ENCODE measurements around the gene OTULIN. TPM values are rescaled to one million over a fixed set of nuclear protein-coding genes. Genes with fewer than 3 reads are reported as not detected.

Gene OTULIN
- total RNA-seq, 1 experiment from 2014 or later: 36.0 TPM

GRCh38 chr5:14727928-14728458, 63.5 kb downstream of the OTULIN start:
- Mint-ChIP-seq H3K36me3 (ENCODE audit: insufficient read depth, unreplicated experiment) (peaks cover 7% of the 10 kb centered on the region), H3K27me3 (ENCODE audit: unreplicated experiment) (no peaks in the 10 kb centered on the region), H3K27ac (ENCODE audit: unreplicated experiment) (no peak overlapping the region), H3K9me3 (ENCODE audit: low read depth, unreplicated experiment) (no peaks in the 10 kb centered on the region), H3K4me1 (ENCODE audit: low read depth, unreplicated experiment) (peaks cover 24% of the 10 kb centered on the region), H3K4me3 (ENCODE audit: low read depth, unreplicated experiment) (no peak overlapping the region)
- intact Hi-C loops (cut with micrococcal nuclease; ENCODE audit: unreplicated experiment): loop anchor here (1.0 to 2.0 kb wide), 5 partner anchors 83 to 286 kb away; no protein-coding TSS in a partner anchor
- TF ChIP-seq, protein P1, sequence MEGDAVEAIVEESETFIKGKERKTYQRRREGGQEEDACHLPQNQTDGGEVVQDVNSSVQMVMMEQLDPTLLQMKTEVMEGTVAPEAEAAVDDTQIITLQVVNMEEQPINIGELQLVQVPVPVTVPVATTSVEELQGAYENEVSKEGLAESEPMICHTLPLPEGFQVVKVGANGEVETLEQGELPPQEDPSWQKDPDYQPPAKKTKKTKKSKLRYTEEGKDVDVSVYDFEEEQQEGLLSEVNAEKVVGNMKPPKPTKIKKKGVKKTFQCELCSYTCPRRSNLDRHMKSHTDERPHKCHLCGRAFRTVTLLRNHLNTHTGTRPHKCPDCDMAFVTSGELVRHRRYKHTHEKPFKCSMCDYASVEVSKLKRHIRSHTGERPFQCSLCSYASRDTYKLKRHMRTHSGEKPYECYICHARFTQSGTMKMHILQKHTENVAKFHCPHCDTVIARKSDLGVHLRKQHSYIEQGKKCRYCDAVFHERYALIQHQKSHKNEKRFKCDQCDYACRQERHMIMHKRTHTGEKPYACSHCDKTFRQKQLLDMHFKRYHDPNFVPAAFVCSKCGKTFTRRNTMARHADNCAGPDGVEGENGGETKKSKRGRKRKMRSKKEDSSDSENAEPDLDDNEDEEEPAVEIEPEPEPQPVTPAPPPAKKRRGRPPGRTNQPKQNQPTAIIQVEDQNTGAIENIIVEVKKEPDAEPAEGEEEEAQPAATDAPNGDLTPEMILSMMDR (IDR thresholded peaks at IDR 0.05; ENCODE audit: unreplicated experiment): no peak
- no TSS peak for BruUV-seq (replicated peaks)
- CTCF ChIA-PET: interaction anchor here (0.9 to 2.0 kb wide), 3 partner anchors 274 to 281 kb away, joined by 3 to 9 read pairs (median 3); no protein-coding TSS in a partner anchor
- no peak for DNase-seq

DNA sequence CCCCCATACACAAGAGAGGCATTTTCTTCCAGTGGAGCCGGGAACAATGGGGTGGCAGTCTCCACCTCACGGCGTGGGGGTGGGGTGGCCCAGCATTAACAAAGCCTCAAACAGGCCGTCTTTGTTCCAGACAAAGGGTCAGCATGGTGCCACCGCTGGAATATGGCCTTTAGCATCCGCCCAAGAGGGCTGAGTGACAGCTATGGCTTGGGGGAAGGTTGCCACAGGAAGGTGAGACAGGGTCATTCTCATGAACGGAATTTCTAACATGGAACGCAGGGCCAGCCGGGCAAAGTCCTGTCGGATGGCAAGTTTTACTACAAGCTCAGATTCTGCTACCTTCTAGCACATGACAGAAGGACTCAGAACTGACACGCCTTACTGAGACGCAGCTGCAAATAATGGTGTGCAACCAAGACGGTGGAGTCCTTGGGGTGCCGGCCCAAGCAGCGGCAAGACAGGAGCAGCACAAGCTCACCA, 64.0 kb downstream of the OTULIN start:
- intact Hi-C loops (cut with micrococcal nuclease; ENCODE audit: unreplicated experiment): no loop called here
- H3K9me3 Mint-ChIP-seq (ENCODE audit: low read depth, unreplicated experiment): no peaks in the 10 kb centered on the region
- CTCF ChIA-PET: no interaction called here
- BruUV-seq (replicated peaks): no TSS peak
- peak; percentile 55 for DNase-seq
- TF ChIP-seq, protein P1 (IDR thresholded peaks at IDR 0.05; ENCODE audit: unreplicated experiment): no peak
- H3K27me3 Mint-ChIP-seq (ENCODE audit: unreplicated experiment): no peaks in the 10 kb centered on the region
- H3K36me3 Mint-ChIP-seq (ENCODE audit: insufficient read depth, unreplicated experiment): peaks cover 7% of the 10 kb centered on the region
- H3K4me1 Mint-ChIP-seq (ENCODE audit: low read depth, unreplicated experiment): peaks cover 24% of the 10 kb centered on the region
- H3K27ac Mint-ChIP-seq (ENCODE audit: unreplicated experiment): no peak overlapping the region
- no peak overlapping the region for H3K4me3 Mint-ChIP-seq (ENCODE audit: low read depth, unreplicated experiment)

GRCh38 chr5:14729448-14730385, 65.2 kb downstream of the OTULIN start:
- TF ChIP-seq, protein P1 (IDR thresholded peaks at IDR 0.05; ENCODE audit: unreplicated experiment): no peak
- no peaks in the 10 kb centered on the region for H3K9me3 Mint-ChIP-seq (ENCODE audit: low read depth, unreplicated experiment)
- no peak overlapping the region for H3K27ac Mint-ChIP-seq (ENCODE audit: unreplicated experiment)
- DNase-seq: no peak
- H3K36me3 Mint-ChIP-seq (ENCODE audit: insufficient read depth, unreplicated experiment): peaks cover 14% of the 10 kb centered on the region
- CTCF ChIA-PET: no interaction called here
- intact Hi-C loops (cut with micrococcal nuclease; ENCODE audit: unreplicated experiment): no loop called here
- BruUV-seq (replicated peaks): no TSS peak
- peaks cover 24% of the 10 kb centered on the region for H3K4me1 Mint-ChIP-seq (ENCODE audit: low read depth, unreplicated experiment)
- no peaks in the 10 kb centered on the region for H3K27me3 Mint-ChIP-seq (ENCODE audit: unreplicated experiment)
- H3K4me3 Mint-ChIP-seq (ENCODE audit: low read depth, unreplicated experiment): no peak overlapping the region

DNA sequence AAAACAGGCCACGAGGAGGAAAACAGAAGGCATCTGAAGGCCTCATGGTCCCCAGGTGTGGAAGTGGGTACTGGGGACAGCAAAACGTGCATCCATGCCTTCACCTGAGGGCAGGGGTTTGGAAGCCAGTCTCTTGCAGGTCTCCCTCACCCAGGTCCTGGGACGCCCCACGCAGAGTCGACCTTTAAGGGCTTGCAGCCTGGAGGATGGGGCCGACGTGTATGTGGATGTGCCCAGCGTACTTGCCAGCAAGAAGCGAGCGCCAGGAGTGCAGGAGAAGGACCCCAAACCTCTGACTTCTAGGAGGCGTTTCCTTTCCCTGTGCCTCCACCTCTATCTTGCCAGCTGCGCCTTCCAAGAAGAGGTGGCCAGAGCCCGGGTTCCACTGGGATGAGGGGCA, 65.9 kb downstream of the OTULIN start:
- no peaks in the 10 kb centered on the region for H3K27me3 Mint-ChIP-seq (ENCODE audit: unreplicated experiment)
- H3K4me3 Mint-ChIP-seq (ENCODE audit: low read depth, unreplicated experiment): no peak overlapping the region
- TF ChIP-seq, protein P1 (IDR thresholded peaks at IDR 0.05; ENCODE audit: unreplicated experiment): no peak
- H3K27ac Mint-ChIP-seq (ENCODE audit: unreplicated experiment): no peak overlapping the region
- H3K36me3 Mint-ChIP-seq (ENCODE audit: insufficient read depth, unreplicated experiment): peaks cover 14% of the 10 kb centered on the region
- CTCF ChIA-PET: no interaction called here
- DNase-seq: no peak
- intact Hi-C loops (cut with micrococcal nuclease; ENCODE audit: unreplicated experiment): no loop called here
- BruUV-seq (replicated peaks): no TSS peak
- H3K4me1 Mint-ChIP-seq (ENCODE audit: low read depth, unreplicated experiment): peaks cover 24% of the 10 kb centered on the region
- no peaks in the 10 kb centered on the region for H3K9me3 Mint-ChIP-seq (ENCODE audit: low read depth, unreplicated experiment)
